ENCODE measurements around the gene CLSTN2.

GRCh38 chr3:140303875-140304274, 368.9 kb downstream of the CLSTN2 start:
- TF ChIP-seq CTCF (conservative IDR thresholded peaks at IDR 0.05) (no peak), EZH2 (IDR thresholded peaks at IDR 0.05; ENCODE audit: low read depth) (no peak)

Data from PC-9 (cell line).